ENCODE results near the gene ADCY2.

Gene ADCY2

DNA sequence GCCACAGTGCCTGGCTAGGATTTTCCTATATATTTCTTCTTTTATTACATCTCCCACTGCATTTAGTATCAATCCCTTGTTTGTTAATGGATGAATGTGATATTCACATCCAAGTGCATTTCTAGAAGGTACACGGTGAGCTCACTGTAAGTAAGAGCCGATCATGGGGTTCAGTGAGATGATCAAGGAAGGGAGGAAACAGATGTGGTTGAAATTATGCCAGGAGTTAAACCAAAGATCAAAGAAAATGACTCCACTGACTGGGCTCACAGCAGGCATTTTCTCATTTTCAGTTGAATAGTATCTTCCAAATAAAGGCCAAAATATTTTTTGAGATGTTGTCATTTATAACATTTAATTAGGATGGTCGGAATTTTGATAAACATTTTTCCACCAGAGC lies 357.2 kb downstream of the ADCY2 start:
- Histone ChIP-seq H3K36me3 (ENCODE audit: control insufficient read depth, low read length) (no peaks in the 10 kb centered on the region), H3K4me2 (ENCODE audit: low read length) (no peak overlapping the region)

DNA sequence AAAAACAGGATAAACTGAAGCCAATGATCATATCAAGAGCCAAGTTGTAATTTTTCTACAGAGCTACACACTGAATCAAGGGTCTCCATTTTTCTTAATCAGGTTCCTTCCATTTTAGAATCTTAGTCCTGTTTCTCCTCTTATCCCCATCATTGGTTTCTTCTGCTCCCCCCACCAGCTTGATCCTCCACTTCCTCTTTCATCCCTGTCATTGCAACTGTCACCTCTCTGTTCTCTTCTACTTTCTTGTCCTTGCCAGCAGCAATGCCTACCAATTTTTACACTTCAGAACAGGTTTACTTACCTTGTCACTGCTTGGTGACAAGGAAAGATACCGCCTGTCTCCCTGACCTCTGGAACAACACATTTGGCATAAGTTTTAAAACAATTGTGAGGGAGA lies 357.7 kb downstream of the ADCY2 start:
- H3K79me2 ChIP-seq (ENCODE audit: control insufficient read depth, low read length): no peaks in the 10 kb centered on the region
- no peaks in the 10 kb centered on the region for H3K9me2 ChIP-seq (replicated peaks; ENCODE audit: control insufficient read depth, low read length)
- H3K27ac ChIP-seq (ENCODE audit: low read depth, low read length): no peak overlapping the region
- H3K4me2 ChIP-seq (ENCODE audit: low read length): no peak overlapping the region
- TF ChIP-seq EZH2phosphoT487 (IDR thresholded peaks at IDR 0.05; ENCODE audit: borderline replicate concordance, low read length): no peak
- TF ChIP-seq, protein P1, sequence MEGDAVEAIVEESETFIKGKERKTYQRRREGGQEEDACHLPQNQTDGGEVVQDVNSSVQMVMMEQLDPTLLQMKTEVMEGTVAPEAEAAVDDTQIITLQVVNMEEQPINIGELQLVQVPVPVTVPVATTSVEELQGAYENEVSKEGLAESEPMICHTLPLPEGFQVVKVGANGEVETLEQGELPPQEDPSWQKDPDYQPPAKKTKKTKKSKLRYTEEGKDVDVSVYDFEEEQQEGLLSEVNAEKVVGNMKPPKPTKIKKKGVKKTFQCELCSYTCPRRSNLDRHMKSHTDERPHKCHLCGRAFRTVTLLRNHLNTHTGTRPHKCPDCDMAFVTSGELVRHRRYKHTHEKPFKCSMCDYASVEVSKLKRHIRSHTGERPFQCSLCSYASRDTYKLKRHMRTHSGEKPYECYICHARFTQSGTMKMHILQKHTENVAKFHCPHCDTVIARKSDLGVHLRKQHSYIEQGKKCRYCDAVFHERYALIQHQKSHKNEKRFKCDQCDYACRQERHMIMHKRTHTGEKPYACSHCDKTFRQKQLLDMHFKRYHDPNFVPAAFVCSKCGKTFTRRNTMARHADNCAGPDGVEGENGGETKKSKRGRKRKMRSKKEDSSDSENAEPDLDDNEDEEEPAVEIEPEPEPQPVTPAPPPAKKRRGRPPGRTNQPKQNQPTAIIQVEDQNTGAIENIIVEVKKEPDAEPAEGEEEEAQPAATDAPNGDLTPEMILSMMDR (IDR thresholded peaks at IDR 0.05; ENCODE audit: low read depth, low read length, poor library complexity, severe bottlenecking): no peak
- no peaks in the 10 kb centered on the region for H4K20me1 ChIP-seq (ENCODE audit: control insufficient read depth, insufficient read depth, low read depth, low read length)
- no peaks in the 10 kb centered on the region for H3K4me1 ChIP-seq (ENCODE audit: control insufficient read depth, low read length)
- H3K36me3 ChIP-seq (ENCODE audit: control insufficient read depth, low read length): no peaks in the 10 kb centered on the region
- no peaks in the 10 kb centered on the region for H3F3A ChIP-seq (ENCODE audit: control insufficient read depth, insufficient read depth)
- no peak overlapping the region for H3K4me3 ChIP-seq (ENCODE audit: low read length)
- no peaks in the 10 kb centered on the region for H3K9me3 ChIP-seq (ENCODE audit: control insufficient read depth, insufficient read depth, low read length)
- no peaks in the 10 kb centered on the region for H3K27me3 ChIP-seq (ENCODE audit: control insufficient read depth, low read length)

More for the DNA sequence above, 357.2 kb downstream of the ADCY2 start:
- no peaks in the 10 kb centered on the region for H3K4me1 ChIP-seq (ENCODE audit: control insufficient read depth, low read length)
- no peaks in the 10 kb centered on the region for H3F3A ChIP-seq (ENCODE audit: control insufficient read depth, insufficient read depth)
- no peaks in the 10 kb centered on the region for H3K9me3 ChIP-seq (ENCODE audit: control insufficient read depth, insufficient read depth, low read length)
- no peak overlapping the region for H3K27ac ChIP-seq (ENCODE audit: low read depth, low read length)
- H3K79me2 ChIP-seq (ENCODE audit: control insufficient read depth, low read length): no peaks in the 10 kb centered on the region
- no peak overlapping the region for H3K4me3 ChIP-seq (ENCODE audit: low read length)
- no peak for TF ChIP-seq EZH2phosphoT487 (IDR thresholded peaks at IDR 0.05; ENCODE audit: borderline replicate concordance, low read length)
- TF ChIP-seq, protein P1 (IDR thresholded peaks at IDR 0.05; ENCODE audit: low read depth, low read length, poor library complexity, severe bottlenecking): no peak
- H4K20me1 ChIP-seq (ENCODE audit: control insufficient read depth, insufficient read depth, low read depth, low read length): no peaks in the 10 kb centered on the region
- H3K9me2 ChIP-seq (replicated peaks; ENCODE audit: control insufficient read depth, low read length): no peaks in the 10 kb centered on the region
- H3K27me3 ChIP-seq (ENCODE audit: control insufficient read depth, low read length): no peaks in the 10 kb centered on the region

DNA sequence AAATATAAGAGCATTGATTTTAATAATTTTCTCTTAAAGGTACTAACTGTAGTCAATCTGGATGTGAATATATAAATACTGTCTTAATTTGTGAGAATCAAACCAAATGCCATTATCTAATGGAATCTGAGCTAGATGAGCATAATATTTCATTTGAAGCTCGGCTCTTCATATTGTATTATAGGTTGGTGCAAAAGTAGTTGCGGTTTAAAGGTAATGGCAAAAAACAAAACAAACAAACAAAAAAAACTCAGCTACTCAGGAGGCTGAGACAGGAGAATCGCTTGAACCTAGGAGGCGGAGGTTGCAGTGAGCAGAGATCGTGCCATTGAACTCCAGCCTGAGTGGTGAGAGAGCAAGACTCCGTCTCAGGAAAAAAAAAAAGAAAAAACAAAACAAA lies 358.6 kb downstream of the ADCY2 start:
- no peaks in the 10 kb centered on the region for H4K20me1 ChIP-seq (ENCODE audit: control insufficient read depth, insufficient read depth, low read depth, low read length)
- H3K9me3 ChIP-seq (ENCODE audit: control insufficient read depth, insufficient read depth, low read length): no peaks in the 10 kb centered on the region
- H3K27me3 ChIP-seq (ENCODE audit: control insufficient read depth, low read length): no peaks in the 10 kb centered on the region
- no peaks in the 10 kb centered on the region for H3K4me1 ChIP-seq (ENCODE audit: control insufficient read depth, low read length)
- TF ChIP-seq EZH2phosphoT487 (IDR thresholded peaks at IDR 0.05; ENCODE audit: borderline replicate concordance, low read length): no peak
- TF ChIP-seq, protein P1 (IDR thresholded peaks at IDR 0.05; ENCODE audit: low read depth, low read length, poor library complexity, severe bottlenecking): no peak
- H3K27ac ChIP-seq (ENCODE audit: low read depth, low read length): no peak overlapping the region
- H3F3A ChIP-seq (ENCODE audit: control insufficient read depth, insufficient read depth): no peaks in the 10 kb centered on the region
- H3K9me2 ChIP-seq (replicated peaks; ENCODE audit: control insufficient read depth, low read length): no peaks in the 10 kb centered on the region
- no peak overlapping the region for H3K4me2 ChIP-seq (ENCODE audit: low read length)
- no peak overlapping the region for H3K4me3 ChIP-seq (ENCODE audit: low read length)
- H3K36me3 ChIP-seq (ENCODE audit: control insufficient read depth, low read length): no peaks in the 10 kb centered on the region
- no peaks in the 10 kb centered on the region for H3K79me2 ChIP-seq (ENCODE audit: control insufficient read depth, low read length)

Measured in DOHH2 (cell line).